Ishikawa (cell line): Measurements from ENCODE around the gene DKK3.

Source experiments
- CEBPB ChIP-seq: IDR thresholded peaks from 2 replicates; pipeline ENCODE4 v1.6.1; 2012
- CREB1 ChIP-seq: IDR thresholded peaks from 2 replicates; pipeline ENCODE4 v1.6.1; 2012; ENCODE audit warnings: low read depth
- EGR1 ChIP-seq: IDR thresholded peaks from 2 replicates; pipeline ENCODE4 v1.6.1; 2012
- EP300 ChIP-seq: IDR thresholded peaks from 2 replicates; pipeline ENCODE4 v1.6.1; 2012; ENCODE audit warnings: borderline replicate concordance
- FOXM1 ChIP-seq: IDR thresholded peaks from 2 replicates; pipeline ENCODE4 v1.6.1; 2012; ENCODE audit warnings: low read depth, borderline replicate concordance
- NFIC ChIP-seq: IDR thresholded peaks from 2 replicates; pipeline ENCODE4 v1.6.1; 2012
- RAD21 ChIP-seq: IDR thresholded peaks from 2 replicates; pipeline ENCODE4 v1.6.1; 2012; ENCODE audit warnings: low read depth
- TAF1 ChIP-seq: IDR thresholded peaks from 2 replicates; pipeline ENCODE4 v1.6.1; 2012; ENCODE audit warnings: low read depth, mild to moderate bottlenecking
- TCF12 ChIP-seq: IDR thresholded peaks from 2 replicates; pipeline ENCODE4 v1.6.1; 2012; ENCODE audit warnings: low read depth
- TEAD4 ChIP-seq: IDR thresholded peaks from 2 replicates; pipeline ENCODE4 v1.6.1; 2012
- YY1 ChIP-seq: IDR thresholded peaks from 2 replicates; pipeline ENCODE4 v1.6.1; 2012; ENCODE audit warnings: low read depth
- ZBTB7A ChIP-seq: IDR thresholded peaks from 2 replicates; pipeline ENCODE4 v1.6.1; 2012; ENCODE audit warnings: low read depth
- TF ChIP-seq, protein P1 (sequence below): IDR thresholded peaks from 2 replicates; pipeline ENCODE4 v1.6.1; 2012
- TF ChIP-seq, protein P2 (sequence below): IDR thresholded peaks from 2 replicates; pipeline ENCODE4 v1.6.1; 2012; ENCODE audit warnings: low read depth, mild to moderate bottlenecking
- TF ChIP-seq, protein P3 (sequence below): IDR thresholded peaks from 2 replicates; pipeline ENCODE4 v1.6.1; 2012

Gene DKK3

DNA sequence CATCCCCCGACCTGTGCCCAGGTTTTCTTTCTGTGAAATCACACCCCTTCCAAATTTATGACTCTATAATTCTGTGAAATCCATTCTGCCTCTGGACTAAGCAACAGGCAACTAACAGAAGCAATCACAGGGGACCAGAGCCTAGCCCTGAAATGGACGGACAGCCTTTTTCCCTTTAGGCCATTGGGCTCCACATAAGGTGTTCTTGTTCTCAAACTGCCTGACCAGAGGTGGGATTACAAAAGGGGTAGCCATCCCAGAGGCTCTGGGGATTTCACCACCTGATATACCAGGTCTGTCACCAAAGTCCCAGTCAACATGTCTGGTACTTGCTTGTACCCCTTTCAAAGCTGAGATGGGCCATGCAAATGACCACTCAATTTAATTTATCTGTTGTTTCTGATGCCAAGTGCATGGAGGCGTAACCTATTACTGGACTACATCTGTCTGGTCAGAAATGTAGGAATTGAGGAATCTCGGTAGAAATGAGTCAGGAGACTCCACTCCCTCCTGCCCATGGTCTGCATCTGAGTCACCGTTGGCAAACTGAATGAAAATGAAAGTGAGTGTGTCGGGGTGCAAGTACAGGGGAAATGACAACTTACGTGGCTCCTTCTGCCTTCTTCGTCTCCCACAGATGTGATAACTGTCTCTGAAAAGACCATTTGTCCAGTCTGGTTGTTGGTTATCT, 10.2 kb downstream of the DKK3 start:
- TF ChIP-seq ZBTB7A (no peak), EGR1 (no peak), CREB1 (no peak), TEAD4 (no peak), CEBPB (no peak), EP300 (peak; percentile 33; the same call in 1 of the 2 replicates), TAF1 (no peak), RAD21 (no peak), NFIC (peak; percentile 42), TCF12 (no peak)
- TF ChIP-seq, protein P1, sequence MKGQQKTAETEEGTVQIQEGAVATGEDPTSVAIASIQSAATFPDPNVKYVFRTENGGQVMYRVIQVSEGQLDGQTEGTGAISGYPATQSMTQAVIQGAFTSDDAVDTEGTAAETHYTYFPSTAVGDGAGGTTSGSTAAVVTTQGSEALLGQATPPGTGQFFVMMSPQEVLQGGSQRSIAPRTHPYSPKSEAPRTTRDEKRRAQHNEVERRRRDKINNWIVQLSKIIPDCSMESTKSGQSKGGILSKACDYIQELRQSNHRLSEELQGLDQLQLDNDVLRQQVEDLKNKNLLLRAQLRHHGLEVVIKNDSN = no peak
- TF ChIP-seq, protein P2, sequence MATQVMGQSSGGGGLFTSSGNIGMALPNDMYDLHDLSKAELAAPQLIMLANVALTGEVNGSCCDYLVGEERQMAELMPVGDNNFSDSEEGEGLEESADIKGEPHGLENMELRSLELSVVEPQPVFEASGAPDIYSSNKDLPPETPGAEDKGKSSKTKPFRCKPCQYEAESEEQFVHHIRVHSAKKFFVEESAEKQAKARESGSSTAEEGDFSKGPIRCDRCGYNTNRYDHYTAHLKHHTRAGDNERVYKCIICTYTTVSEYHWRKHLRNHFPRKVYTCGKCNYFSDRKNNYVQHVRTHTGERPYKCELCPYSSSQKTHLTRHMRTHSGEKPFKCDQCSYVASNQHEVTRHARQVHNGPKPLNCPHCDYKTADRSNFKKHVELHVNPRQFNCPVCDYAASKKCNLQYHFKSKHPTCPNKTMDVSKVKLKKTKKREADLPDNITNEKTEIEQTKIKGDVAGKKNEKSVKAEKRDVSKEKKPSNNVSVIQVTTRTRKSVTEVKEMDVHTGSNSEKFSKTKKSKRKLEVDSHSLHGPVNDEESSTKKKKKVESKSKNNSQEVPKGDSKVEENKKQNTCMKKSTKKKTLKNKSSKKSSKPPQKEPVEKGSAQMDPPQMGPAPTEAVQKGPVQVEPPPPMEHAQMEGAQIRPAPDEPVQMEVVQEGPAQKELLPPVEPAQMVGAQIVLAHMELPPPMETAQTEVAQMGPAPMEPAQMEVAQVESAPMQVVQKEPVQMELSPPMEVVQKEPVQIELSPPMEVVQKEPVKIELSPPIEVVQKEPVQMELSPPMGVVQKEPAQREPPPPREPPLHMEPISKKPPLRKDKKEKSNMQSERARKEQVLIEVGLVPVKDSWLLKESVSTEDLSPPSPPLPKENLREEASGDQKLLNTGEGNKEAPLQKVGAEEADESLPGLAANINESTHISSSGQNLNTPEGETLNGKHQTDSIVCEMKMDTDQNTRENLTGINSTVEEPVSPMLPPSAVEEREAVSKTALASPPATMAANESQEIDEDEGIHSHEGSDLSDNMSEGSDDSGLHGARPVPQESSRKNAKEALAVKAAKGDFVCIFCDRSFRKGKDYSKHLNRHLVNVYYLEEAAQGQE = no peak
- TF ChIP-seq, protein P3, sequence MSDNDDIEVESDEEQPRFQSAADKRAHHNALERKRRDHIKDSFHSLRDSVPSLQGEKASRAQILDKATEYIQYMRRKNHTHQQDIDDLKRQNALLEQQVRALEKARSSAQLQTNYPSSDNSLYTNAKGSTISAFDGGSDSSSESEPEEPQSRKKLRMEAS = no peak

DNA sequence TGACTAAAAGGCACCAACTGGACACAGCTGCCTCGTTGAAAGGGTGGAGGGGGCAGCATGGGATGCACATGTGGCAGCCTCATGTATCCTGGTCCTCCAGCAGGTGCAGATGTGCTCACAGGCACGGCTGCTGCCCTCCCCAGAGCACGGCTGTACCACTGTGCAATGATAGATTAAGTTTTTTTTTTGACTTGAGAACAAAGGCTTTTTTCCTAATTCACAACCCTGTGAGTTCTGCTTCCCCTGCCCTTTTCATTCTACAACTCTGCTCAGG, 11.4 kb downstream of the DKK3 start:
- TF ChIP-seq ZBTB7A = no peak
- TF ChIP-seq TCF12 = no peak
- no peak for TF ChIP-seq CREB1
- TF ChIP-seq TAF1 = no peak
- no peak for TF ChIP-seq TEAD4

DNA sequence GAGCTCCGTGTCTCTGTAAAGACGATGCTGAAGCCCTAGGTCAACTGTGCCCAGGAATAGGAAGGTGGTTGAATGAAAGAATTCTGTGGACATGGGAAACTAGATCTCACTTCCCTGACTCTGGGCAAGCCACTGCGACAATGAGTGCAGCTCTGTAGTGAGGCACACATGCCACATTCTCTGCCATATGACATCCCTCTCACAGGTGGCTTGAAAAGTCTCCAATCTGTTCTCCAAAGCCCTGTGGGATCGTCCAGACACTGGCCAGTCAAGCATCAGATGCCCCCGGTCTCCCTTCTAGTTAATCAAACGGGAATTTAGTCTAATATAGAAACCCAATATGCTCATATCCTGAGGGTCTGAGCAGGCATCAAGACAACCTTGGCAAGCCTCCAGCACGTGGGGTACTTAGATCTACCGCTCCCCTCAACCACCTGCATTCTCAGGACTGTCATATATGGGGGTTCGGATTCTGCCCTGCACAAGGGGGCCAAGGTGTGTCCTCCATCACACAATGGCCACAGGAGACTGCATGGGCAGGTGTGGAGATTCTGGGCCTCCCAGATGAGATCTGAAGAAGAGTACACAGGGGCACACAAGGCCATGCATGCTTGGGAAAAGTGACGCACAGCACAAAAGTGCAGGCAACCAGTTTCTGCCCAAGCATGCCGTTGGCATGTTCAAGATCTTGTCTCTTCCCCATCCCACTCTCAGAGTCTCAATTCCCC, 11.9 kb downstream of the DKK3 start:
- TF ChIP-seq TAF1 = no peak
- no peak for TF ChIP-seq NFIC
- TF ChIP-seq TCF12 = no peak
- TF ChIP-seq, protein P2 = no peak
- TF ChIP-seq CREB1 = no peak
- no peak for TF ChIP-seq YY1
- TF ChIP-seq ZBTB7A = no peak

DNA sequence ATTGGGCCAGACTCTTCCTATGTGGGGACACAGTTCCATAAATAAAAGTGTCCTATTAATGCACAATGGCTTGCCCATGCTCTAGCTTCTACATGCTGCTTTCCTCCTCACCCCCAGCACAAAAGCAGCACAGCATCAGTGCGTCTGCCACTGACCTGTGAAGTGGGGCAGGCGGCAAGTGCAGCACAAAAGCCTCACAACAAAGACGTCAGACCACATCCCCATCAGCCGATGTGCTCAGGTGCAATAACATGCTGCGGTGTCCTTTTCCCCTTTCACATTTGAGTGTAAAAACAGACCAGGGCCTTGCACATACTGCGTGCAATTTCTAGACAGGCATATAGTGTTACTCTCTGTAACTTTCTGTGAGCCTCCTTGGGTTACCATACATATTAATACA, 12.8 kb downstream of the DKK3 start:
- TF ChIP-seq YY1 (no peak), FOXM1 (no peak), TCF12 (no peak), TAF1 (no peak), CREB1 (no peak), RAD21 (no peak), EGR1 (no peak), TEAD4 (no peak), EP300 (no peak), CEBPB (no peak), NFIC (no peak), ZBTB7A (no peak)
- TF ChIP-seq, protein P3 = no peak
- TF ChIP-seq, protein P2 = no peak
- TF ChIP-seq, protein P1 = no peak
